Right hindlimb (tissue), 1 donor: ENCODE data around the gene TNS2.

Experiments used
- DNase-seq: peaks from one replicate; pipeline ENCODE4 v3.0.0-alpha.2; 2018

The TNS2 gene

DNA sequence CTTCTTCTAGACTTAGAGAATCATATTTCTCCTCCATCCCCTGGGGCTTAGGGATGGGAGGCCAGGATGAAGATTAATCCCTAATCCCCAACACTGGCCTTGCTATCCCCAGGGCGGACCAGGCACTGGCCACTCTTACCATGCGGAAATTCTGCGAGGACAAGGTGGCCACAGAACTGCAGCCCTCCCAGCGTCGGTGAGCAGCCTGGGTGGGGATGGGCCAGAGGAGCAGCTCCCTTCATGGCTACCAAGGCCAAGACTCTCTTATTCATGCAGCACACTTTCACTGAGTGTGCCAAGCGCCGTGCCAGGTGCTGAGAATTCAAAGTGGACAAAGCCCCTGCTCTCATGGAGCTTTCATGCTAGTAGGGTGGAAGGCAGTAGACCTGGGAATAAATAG, 7.0 kb downstream of the TNS2 start:
- DNase-seq = no peak

DNA sequence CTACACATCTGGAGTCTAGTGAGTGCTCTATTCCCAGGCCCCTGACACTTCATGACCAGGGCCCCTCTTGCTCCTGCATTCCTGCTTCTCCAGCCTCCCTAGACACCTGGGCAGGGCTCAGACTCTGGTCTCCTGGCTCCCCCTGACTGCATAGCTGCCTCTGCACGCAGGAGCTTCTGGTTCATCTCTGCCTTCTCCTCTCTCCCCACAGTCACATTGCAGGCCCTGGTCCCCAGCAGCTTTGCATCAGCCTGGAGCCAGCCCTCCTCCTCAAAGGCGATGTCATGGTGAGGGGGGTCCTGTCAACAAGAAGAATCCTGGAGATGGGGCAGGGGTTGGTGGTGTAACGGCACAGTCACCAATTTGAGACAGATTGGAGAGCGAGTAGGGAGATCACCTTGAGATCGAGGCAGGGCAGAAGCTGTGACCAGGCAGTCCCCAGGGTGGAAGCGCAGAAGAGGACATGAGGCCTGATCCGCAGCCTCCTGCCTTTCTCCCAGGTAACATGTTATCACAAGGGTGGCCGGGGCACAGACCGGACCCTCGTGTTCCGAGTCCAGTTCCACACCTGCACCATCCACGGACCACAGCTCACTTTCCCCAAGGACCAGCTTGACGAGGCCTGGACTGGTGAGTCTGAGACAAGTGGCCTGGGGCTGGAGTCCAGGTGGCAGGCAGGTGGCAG, 8.1 kb downstream of the TNS2 start:
- DNase-seq = peak; percentile 27

- DNase-seq = peak; percentile 40
These were observed 9.0 kb downstream of the TNS2 start for GRCh38 chr12:53058674-53059433.

- DNase-seq = no peak
These were observed 9.7 kb downstream of the TNS2 start for GRCh38 chr12:53059434-53060063.

- DNase-seq = peak; percentile 30
These were observed 10.3 kb downstream of the TNS2 start for GRCh38 chr12:53060064-53060720.

GRCh38 chr12:53060721-53061276, 10.9 kb downstream of the TNS2 start:
- peak; percentile 36 for DNase-seq

DNA sequence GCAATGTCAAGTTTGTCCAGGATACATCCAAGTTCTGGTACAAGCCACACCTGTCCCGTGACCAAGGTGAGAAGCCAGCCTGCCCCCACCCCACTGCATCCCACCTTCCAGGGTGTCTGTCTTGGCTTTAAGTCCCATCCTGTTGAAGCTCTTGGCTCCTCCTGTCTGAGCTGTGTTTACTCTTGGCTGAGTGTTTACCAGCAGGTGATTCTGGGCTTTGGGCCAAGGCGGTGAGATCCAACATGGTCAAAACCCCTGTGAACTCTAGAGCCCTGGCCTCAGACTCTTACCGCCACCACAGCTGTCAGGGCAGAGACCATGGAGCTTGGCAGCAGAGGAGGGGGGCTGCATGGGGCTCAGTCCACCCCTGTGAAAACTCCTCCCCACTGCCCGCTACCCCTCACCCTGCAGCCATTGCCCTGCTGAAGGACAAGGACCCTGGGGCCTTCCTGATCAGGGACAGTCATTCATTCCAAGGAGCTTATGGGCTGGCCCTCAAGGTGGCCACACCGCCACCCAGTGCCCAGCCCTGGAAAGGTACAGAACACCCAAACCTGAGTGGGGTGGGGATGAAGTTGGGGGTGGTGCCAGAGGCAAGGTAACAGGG, 11.6 kb downstream of the TNS2 start:
- DNase-seq = peak; percentile 37

- peak; percentile 42 for DNase-seq
These were observed 12.4 kb downstream of the TNS2 start for GRCh38 chr12:53062011-53062961.

DNA sequence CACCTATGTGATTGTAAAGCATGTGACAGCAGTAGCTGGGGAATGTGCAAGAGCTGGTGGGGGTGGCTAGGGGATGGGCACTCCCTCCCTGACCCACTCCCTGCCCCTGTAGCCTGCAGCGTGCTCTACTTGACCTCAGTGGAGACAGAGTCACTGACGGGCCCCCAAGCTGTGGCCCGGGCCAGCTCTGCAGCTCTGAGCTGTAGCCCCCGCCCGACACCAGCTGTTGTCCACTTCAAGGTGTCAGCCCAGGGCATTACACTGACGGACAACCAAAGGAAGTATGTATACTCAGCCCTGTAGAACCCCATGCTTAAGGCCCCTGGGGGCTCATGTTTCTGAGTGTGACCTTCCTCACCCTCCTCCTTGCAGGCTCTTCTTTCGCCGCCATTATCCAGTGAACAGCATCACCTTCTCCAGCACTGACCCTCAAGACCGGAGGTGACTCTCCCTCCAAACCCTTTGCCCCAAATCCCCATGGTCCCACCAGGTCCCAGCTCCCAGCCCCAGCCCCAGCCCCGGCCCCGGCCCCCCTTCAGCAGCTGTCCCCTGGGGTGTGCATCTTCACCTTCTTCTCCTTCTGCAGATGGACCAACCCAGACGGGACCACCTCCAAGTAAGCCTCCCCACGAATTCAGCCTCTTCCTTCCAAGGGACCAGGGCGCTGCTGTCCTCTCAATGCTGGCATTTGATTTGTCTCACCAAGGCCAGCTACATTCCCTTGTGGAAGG, 13.3 kb downstream of the TNS2 start:
- peak; percentile 30 for DNase-seq

DNA sequence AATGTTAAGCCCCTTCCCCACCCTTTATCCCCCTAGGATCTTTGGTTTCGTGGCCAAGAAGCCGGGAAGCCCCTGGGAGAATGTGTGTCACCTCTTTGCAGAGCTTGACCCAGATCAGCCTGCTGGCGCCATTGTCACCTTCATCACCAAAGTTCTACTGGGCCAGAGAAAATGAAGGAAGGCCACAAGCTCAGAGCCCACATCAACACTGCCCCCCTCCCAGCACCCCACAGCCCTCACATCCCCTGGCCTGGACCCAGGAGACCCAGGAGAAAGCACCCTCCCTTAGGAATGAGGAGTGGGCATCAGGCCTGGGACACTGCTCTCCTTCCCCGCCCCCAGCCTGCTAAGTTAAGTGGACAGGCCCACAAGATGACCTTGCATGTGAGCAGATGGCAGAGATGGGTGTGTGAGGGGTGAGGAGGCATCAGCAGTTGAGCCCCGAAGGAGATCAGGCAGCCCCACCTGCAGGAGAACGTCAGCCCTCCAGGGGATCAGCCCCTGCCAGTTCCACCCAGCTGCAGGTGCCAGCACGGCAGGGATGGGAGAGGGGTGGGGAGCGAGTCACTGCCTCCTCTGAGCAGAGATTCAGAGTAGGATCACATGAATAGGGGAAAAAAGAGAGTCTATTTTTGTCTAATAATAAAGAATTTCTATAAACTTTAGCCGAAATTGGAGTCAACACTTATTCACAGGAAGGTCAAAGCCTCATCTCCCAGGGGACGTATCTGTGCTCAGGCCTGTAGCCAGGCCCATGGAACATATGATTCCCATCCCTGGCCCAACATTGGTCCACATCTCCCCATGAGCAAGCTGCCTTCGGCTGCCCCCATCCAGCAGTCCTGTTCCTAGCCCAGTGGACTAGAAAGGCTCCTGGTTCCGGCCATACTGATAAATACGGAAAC, 14.1 kb downstream of the TNS2 start:
- DNase-seq = peak; percentile 78

- DNase-seq = peak; percentile 37
These were observed 15.0 kb downstream of the TNS2 start for GRCh38 chr12:53064613-53065436.

- DNase-seq = peak; percentile 47
These were observed 15.6 kb downstream of the TNS2 start for GRCh38 chr12:53065470-53065869.

DNA sequence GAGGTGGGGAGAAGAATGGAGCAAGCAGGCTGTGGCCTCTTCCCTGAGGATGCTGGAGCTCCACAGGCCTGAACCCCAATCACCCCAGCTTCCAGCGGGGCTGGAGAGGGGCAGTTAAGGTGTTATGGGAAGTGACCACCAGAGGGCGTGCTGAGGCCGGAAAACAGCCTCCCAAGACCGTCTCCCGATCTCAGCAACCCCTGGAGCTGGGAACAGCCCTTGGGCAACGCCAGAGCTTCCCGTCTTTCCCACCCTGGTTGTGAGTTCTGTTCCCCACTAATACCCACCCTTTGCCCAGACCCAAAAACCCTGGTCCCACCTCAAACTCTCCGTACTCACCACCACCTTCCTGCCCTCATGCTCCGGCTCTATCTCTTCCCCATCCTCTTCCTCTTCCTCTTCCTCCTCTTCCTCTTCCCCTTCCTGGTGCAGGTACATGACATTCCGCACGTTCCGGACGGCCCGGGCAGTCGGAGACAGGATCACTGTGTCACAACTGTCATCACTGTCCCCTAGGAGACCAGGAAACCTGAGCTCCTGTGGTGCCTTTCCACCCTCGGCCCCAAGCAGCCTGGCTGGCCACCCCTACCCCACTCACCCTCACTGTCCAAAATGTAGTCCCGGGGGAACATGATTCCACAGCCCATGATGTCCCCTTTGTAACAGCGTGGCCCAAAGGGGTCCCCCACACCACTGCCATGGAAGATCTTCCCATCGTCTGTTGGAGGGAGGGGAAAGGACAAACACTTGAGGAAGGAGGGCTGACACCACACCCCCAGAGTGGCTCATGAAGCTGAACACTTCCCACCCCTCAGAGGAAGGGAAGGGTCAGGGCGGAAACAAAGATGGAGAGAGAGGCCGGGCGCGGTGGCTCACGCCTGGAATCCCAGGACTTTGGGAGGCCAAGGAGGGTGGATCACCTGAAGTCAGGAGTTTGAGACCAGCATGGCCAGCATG, 16.4 kb downstream of the TNS2 start:
- DNase-seq = peak; percentile 88

DNA sequence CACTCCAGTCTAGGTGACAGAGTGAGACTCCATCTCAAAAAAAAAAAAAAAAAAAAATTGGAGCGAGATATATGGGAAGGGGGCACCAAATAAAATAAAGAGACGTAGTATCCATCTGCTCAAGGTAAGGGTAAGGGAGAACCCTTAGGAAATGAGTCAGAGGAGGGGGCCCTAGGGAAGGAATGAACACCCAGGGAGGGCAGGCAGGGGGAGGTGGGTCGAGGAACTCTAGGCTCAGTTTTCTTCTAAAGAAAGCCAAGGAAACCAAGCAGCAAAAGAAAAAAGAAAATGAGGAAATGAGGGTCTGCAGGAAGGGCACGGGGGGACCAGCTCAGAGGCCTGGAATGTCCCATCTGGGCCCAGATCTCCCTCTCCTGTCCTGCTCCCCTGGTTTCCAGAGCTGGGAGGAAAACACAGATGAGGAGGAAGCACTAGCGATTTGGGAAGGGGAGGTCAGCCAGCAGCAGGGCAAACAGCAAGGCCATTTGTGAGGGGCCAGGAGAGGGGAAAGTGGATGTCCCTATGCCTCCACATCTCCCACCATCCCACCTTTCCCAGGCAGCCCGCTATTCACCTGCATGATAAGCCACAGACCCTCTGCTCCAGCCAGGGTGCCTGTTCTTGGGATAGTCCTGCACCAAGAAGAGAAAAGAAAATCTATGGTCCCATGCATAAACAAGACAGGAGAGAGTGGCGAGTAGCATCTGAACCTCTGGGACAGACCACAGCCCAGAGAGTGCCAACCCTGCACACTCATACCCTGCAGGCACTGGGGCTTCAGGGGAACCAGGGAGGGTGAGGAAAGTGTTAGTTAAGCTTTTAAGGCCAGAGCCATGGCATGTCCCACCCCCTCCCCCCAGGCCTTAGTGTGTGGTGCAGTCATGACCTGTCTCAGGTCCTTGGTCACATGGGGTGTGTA, 17.5 kb downstream of the TNS2 start:
- DNase-seq = no peak

DNA sequence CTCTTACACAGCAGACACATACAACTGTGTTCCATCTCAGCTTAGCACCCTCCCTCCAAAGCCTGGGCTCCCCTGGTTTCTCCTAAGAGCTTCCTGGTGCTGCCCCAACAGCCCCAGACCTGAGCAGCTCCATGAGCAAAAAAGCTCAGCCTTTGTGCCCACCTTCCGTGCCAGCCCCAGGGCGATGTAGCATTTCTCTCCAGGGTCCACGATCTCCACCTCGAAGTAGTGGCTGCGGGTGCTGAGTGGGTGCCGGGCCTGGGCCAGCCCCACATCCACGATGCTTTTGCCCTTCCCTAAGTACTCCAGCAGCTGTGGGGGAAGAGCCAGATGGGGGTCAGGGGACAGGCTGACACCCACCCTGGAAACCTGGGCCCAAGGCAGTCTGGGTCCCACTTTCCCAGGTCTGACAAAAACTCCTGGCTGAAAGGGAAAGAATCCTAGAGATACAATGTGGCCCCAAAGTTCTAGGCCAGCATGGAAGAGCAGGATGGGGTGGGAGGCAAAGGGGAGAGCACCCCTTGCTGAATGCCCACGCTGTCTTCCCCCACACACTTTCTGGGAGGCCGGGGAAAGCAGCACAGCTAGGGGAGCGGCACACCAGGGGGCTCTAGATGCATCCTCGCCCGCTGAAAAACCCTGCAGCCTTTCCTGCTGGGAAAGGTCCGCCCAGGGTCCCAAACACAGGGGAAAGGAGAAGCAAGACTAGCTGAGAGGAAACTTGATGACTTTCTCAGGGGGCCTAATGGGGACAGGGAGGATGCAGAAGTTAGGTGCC, 18.3 kb downstream of the TNS2 start:
- peak; percentile 15 for DNase-seq
